ENCODE results near the gene ARHGAP20. TPM values are rescaled to one million over a fixed set of nuclear protein-coding genes. Genes with fewer than 3 reads are reported as not detected.

The ARHGAP20 gene
- total and polyA plus RNA-seq, 8 donors, result 4.4 to 47.8 (median 41.8) TPM

GRCh38 chr11:110527146-110527545 is 185.1 kb downstream of the ARHGAP20 start:
- TF ChIP-seq CTCF (IDR thresholded peaks at IDR 0.05), result no peak
- Histone ChIP-seq H3K27ac (no peak overlapping the region), H3K36me3 (no peaks in the 10 kb centered on the region), H3K9me3 (no peaks in the 10 kb centered on the region), H3K4me3 (no peak overlapping the region), H3K4me1 (peaks cover 5 to 8% of the 10 kb centered on the region in 2 donors), H3K27me3 (no peaks in the 10 kb centered on the region)
- intact Hi-C loops (cut with DNase I), result no loop called here
- no peak for DNase-seq
- no peak for ATAC-seq

Measured in left lung (tissue), 10 donors.